Breast epithelium (tissue), 4 donors: ENCODE data around the gene ADIPOR1. TPM values are rescaled to one million over a fixed set of nuclear protein-coding genes. Genes with fewer than 3 reads are reported as not detected.
"Not testable (repeated sequence)": the region's sequence is repeated elsewhere in the genome, so short reads cannot be mapped to it uniquely, and the experiment has no call there.

ENCODE experiments used
- DNase-seq, 2 donors: peaks; one replicate each; pipeline ENCODE4 v3.0.0-alpha.2; 2019; ENCODE audit warnings: low spot score in 2 of 2
- H3K27ac ChIP-seq, 2 donors: fragments of 200-600 bp; sonication (generic) in 1 of 2; one replicate each; pipeline ENCODE4 v1.5.1; 2016 to 2019; ENCODE audit warnings: mild to moderate bottlenecking in 1 of 2
- H3K27me3 ChIP-seq, 2 donors: fragments of 200-600 bp; sonication (generic) in 1 of 2; one replicate each; pipeline versions ENCODE4 v1.5.1 to v1.6.0; 2017 to 2019; ENCODE audit warnings: control low read depth in 1 of 2, mild to moderate bottlenecking in 1 of 2
- H3K36me3 ChIP-seq: fragments of 200-600 bp; one replicate; pipeline ENCODE4 v1.5.1; 2019
- H3K4me1 ChIP-seq, 2 donors: fragments of 200-600 bp; sonication (generic); one replicate each; pipeline ENCODE4 v1.5.1; 2016 to 2019; ENCODE audit warnings: control low read depth in 1 of 2
- H3K4me3 ChIP-seq, 3 donors: fragments of 200-600 bp; sonication (generic); 1 replicate in 2 of 3; 2 replicates in 1 of 3; pipeline ENCODE4 v1.5.1; 2016 to 2019; ENCODE audit warnings: mild to moderate bottlenecking in 3 of 3, moderate library complexity in 2 of 3
- H3K9me3 ChIP-seq, 2 donors: fragments of 200-600 bp; sonication (generic) in 1 of 2; one replicate each; pipeline ENCODE4 v1.5.1; 2016 to 2019; ENCODE audit warnings: control low read depth in 1 of 2
- CTCF ChIP-seq, 3 donors: fragments of 450-650 bp; IDR thresholded peaks; one replicate each; pipeline ENCODE4 v1.5.1; 2016 to 2017; ENCODE audit warnings: antibody characterized with exemption in 3 of 3, mild to moderate bottlenecking in 3 of 3, moderate library complexity in 3 of 3
- POLR2A ChIP-seq: fragments of 450-650 bp; IDR thresholded peaks from one replicate; pipeline ENCODE4 v1.6.1; 2016; ENCODE audit warnings: antibody characterized with exemption, mild to moderate bottlenecking, moderate library complexity
- POLR2AphosphoS5 ChIP-seq, 3 donors: sonication (generic); formaldehyde crosslinking; IDR thresholded peaks; one replicate each; pipeline ENCODE4 v1.6.1; 2017; ENCODE audit warnings: antibody characterized with exemption in 3 of 3
- intact Hi-C: fragments of 100-400 bp; cut with DNase I; formaldehyde crosslinking; loops from one replicate; pipeline ENCODE4 v1.15.1; 2023; ENCODE audit warnings: low total_unique reads
- total RNA-seq, 3 donors: library from RNA; depleted of rRNA; stranded (reverse); fragments of >200 nt; gene quantifications; one replicate each; pipeline ENCODE4 v1.1.0, GENCODE V29; 2016

The ADIPOR1 gene
- total RNA-seq, 3 donors from 2014 or later = 87.2 to 143 (median 87.5) TPM

GRCh38 chr1:202938287-202938925 is 19.7 kb downstream of the ADIPOR1 start:
- intact Hi-C loops = no loop called here
- Histone ChIP-seq H3K36me3 (peaks cover 13% of the 10 kb centered on the region), H3K27me3 (no peaks in the 10 kb centered on the region)

GRCh38 chr1:202936409-202936808 is 21.7 kb downstream of the ADIPOR1 start:
- H3K27ac ChIP-seq, H3K9me3 ChIP-seq, H3K4me1 ChIP-seq, H3K36me3 ChIP-seq, H3K4me3 ChIP-seq, DNase-seq, intact Hi-C loops, H3K27me3 ChIP-seq: not testable (repeated sequence)

More at GRCh38 chr1:202938287-202938925, 19.7 kb downstream of the ADIPOR1 start:
- TF ChIP-seq POLR2AphosphoS5 (IDR thresholded peaks at IDR 0.05) (no peak), POLR2A (no peak), CTCF (IDR thresholded peaks at IDR 0.05) (no peak)
- Histone ChIP-seq H3K9me3 (no peaks in the 10 kb centered on the region), H3K27ac (no peak overlapping the region), H3K4me1 (no peaks in the 10 kb centered on the region), H3K4me3 (no peak overlapping the region)
- no peak for DNase-seq

GRCh38 chr1:202935844-202936243 is 22.3 kb downstream of the ADIPOR1 start:
- intact Hi-C loops = no loop called here

GRCh38 chr1:202934755-202935154 is 23.4 kb downstream of the ADIPOR1 start:
- no peaks in the 10 kb centered on the region for H3K9me3 ChIP-seq
- DNase-seq = no peak
- no peaks in the 10 kb centered on the region for H3K4me1 ChIP-seq
- no peak overlapping the region for H3K27ac ChIP-seq
- no peak for TF ChIP-seq CTCF (IDR thresholded peaks at IDR 0.05)
- TF ChIP-seq POLR2AphosphoS5 (IDR thresholded peaks at IDR 0.05) = no peak
- no peak for TF ChIP-seq POLR2A
- intact Hi-C loops = no loop called here
- H3K4me3 ChIP-seq = no peak overlapping the region
- H3K27me3 ChIP-seq = no peaks in the 10 kb centered on the region
- H3K36me3 ChIP-seq = no peaks in the 10 kb centered on the region

More at GRCh38 chr1:202935844-202936243, 22.3 kb downstream of the ADIPOR1 start:
- H3K27me3 ChIP-seq = no peaks in the 10 kb centered on the region
- no peak overlapping the region for H3K4me3 ChIP-seq
- H3K36me3 ChIP-seq = peaks cover under 1% of the 10 kb centered on the region
- H3K4me1 ChIP-seq = no peaks in the 10 kb centered on the region
- DNase-seq = no peak
- TF ChIP-seq POLR2A = no peak
- H3K27ac ChIP-seq = no peak overlapping the region
- H3K9me3 ChIP-seq = no peaks in the 10 kb centered on the region

GRCh38 chr1:202932476-202932875 is 25.6 kb downstream of the ADIPOR1 start:
- intact Hi-C loops = no loop called here
- Histone ChIP-seq H3K4me1 (no peaks in the 10 kb centered on the region), H3K4me3 (no peak overlapping the region), H3K36me3 (no peaks in the 10 kb centered on the region), H3K27me3 (no peaks in the 10 kb centered on the region), H3K27ac (no peak overlapping the region), H3K9me3 (no peaks in the 10 kb centered on the region)
- no peak for DNase-seq
- no peak for TF ChIP-seq POLR2A
- TF ChIP-seq CTCF (IDR thresholded peaks at IDR 0.05) = no peak
- no peak for TF ChIP-seq POLR2AphosphoS5 (IDR thresholded peaks at IDR 0.05)

- intact Hi-C loops = no loop called here
- H3K9me3 ChIP-seq = no peaks in the 10 kb centered on the region
- H3K27me3 ChIP-seq = no peaks in the 10 kb centered on the region
- peak within 1 kb of the TSS; percentile 96 to 97 for H3K27ac ChIP-seq
- TF ChIP-seq CTCF (IDR thresholded peaks at IDR 0.05) (peak; percentile 53 to 83 (median 69)), POLR2AphosphoS5 (IDR thresholded peaks at IDR 0.05) (peak; percentile 82 to 98 (median 91)), POLR2A (peak; percentile 87)
- DNase-seq = peak; percentile 96 to 98
- no peaks in the 10 kb centered on the region for H3K4me1 ChIP-seq
- H3K4me3 ChIP-seq = peak within 1 kb of the TSS; percentile 88 to 93 (median 90)
- H3K36me3 ChIP-seq = no peaks in the 10 kb centered on the region
Observed at GRCh38 chr1:202926581-202927491, 31.3 kb downstream of the ADIPOR1 start, which contains the start of gene KLHL12. KLHL12 (minus strand) TSS chr1:202927234; CDS start chr1:202925162, 2,072 bp downstream.
